CD4-positive, alpha-beta T cell treated with Interleukin-17A for 1 hour (primary cell): ENCODE data around the gene LENG8.
"Not testable (repeated sequence)": the region's sequence is repeated elsewhere in the genome, so short reads cannot be mapped to it uniquely, and the experiment has no call there.

Source experiments
- DNase-seq: peaks from one replicate; pipeline ENCODE4 v3.0.0-alpha.2; 2020

Gene LENG8

GRCh38 chr19:54462655-54463530, 13.9 kb downstream of the LENG8 start:
- peak; percentile 71 for DNase-seq

DNA sequence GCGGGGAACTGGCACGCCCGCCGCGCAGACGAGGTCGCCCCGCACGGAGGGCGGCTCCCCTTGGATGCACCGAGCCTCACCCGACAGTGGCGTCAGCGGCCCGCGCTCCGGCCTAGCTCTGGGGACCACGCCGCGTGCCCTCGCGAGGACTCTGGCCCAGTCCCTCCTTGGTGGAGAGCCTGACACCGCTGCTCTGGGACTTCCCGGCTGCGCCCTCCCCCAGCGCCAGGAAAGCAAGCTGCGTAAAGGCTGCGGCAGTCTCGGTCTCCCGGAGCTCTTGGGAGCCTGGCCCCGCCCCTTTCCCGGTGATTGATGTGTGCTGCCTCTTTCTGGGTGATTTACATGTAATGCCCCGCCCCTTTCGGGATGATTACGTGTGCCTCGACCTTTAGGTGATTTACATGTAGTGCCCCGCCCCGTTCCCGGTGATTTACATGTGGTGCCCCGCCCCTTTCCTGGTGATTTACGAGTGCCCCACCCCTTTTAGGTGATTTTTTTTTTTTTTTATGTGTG, 14.6 kb downstream of the LENG8 start, which contains the start of gene LENG9:
Gene LENG9 (minus strand): TSS at position 248 of the 513 bp plus-strand sequence. CDS start 252 bp downstream, outside the sequence.
- peak; percentile 97 for DNase-seq

DNA sequence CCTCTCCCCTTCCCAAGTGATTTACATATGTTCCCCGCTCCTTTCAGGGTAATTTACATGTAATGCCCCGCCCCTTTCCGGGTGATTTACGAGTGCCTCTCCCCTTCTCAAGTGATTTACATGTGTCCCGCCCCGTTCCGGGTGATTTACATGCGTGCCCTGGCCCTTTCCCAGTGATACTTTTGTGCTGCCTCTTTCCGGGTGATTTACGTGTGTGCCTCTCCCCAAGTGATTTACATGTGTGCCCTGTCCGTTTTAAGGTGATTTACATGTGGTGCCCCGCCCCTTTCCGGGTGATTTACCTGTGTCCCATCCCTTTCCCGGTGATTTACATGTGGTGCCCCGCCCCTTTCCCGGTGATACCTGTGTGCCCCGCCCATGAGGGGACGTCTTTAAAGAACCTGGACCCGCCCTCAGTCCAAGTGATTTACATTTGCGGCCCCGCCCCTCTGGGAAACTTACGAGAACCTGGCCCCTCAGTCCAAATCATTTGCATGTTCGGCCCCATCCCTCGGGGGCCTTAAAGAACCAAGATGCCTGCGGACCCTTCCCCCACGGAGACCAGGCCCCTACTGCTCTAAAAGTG, 15.1 kb downstream of the LENG8 start:
- DNase-seq, result peak; percentile 93

GRCh38 chr19:54464630-54465425, 15.8 kb downstream of the LENG8 start:
- DNase-seq, result peak; percentile 77

- DNase-seq, result no peak
Observed at GRCh38 chr19:54465426-54466109, 16.6 kb downstream of the LENG8 start.

- not testable (repeated sequence) for DNase-seq
Observed at GRCh38 chr19:54466110-54466480, 17.1 kb downstream of the LENG8 start.

- DNase-seq, result no peak
Observed at GRCh38 chr19:54469496-54469934, 20.5 kb downstream of the LENG8 start.

DNA sequence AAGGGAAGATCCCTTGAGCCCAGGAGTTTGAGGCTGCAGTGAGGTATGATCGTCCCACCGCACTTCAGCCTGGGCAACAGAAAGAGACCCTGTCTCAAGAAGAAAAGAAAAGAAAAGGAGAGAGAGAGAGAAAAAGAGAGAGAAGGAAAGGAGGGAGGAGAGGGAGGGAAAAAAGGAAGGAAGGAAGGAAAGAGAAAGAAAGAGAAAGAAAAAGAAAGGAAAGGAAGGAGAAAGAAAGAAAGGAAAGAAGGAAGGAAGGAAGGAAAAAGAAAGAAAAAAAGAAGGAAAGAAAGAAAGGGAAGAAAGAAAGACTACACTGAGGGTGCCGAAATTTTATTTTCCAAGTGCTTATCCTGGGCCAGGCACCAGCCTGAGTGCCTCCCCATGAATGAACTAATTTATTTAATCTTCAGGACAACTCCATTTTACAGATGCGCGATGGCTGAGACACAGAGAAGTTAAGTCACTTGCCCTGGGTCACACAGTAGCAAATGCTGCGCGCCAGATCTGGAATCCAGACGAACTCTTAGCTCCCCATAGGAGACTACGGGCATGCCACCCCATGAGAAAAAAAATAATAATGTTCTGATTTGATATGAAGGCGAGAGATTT, 21.4 kb downstream of the LENG8 start:
- DNase-seq, result no peak

- DNase-seq, result no peak
Observed at GRCh38 chr19:54470991-54471782, 22.2 kb downstream of the LENG8 start.

DNA sequence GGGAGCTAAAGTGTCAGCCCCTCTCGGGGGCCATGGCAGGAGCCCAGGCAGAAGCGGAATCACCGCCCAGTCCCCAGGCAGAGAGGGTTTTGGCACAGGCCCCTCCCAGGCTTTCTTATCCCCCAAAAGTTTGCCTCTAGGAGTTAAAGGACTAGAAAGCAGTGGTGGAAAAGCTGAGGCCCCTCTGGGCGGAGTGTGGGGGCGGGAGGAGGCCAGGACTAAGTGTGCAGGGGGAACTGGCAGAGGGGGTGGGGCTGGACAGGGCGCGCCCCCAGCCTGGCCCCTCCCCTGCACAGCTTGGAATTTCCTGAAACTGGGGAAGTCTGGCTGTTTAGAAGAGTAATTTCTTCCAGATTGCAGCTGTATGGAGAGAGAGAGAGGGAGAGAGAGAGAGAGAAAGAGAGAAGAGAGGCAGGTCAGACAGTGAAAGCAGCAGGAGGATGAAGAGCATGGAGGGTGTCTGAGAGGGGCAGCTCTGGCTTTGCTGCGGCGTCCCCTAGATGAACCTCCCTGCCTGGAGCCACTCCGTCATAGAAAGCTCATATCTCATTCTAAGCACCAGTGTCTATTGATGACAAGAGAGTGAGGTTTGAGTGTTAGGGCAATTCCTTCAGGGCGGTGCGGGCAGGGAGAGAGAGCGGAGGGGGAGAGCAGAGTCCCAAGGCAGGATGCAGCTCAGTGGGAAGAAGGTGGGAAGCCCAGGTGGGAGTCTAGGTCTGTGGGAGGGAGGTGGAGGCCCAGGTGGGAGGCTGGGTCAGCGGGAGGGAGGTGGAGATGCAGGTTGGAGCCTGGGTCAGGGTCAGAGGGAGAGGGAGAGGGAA, 24.3 kb downstream of the LENG8 start, which contains the start of gene CDC42EP5:
Gene CDC42EP5 (minus strand): TSS at position 226 of the 821 bp plus-strand sequence. CDS start 7,749 bp downstream, outside the sequence.
- no peak for DNase-seq

DNA sequence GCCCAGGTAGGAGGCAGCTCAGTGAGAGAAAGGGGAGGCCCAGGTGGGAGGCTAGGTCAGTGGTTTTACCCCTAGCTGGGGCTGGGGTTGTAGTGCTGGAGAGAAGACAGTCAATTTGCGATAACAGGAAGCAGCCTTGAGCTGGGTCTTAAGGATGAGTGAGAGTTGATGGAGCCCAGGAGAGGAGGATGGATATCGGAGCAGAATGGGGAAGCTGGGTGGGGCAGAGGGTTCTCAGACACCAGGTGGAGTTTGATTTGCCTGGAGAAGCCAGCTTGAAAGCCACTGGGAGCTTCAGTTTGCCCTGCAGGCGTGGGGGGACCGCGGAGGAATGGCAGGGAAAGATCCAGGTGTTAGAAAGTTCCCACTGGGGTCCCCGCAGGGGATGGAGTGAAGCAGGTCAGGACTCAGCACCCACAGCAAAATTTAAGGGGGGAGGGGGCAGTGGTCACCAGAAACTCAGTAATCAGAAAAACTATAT, 24.9 kb downstream of the LENG8 start:
- DNase-seq, result no peak

GRCh38 chr19:54475706-54476105, 26.7 kb downstream of the LENG8 start:
- no peak for DNase-seq

- no peak for DNase-seq
Observed at GRCh38 chr19:54477650-54478049, 28.7 kb downstream of the LENG8 start.

GRCh38 chr19:54478677-54479266, 29.8 kb downstream of the LENG8 start:
- DNase-seq, result peak; percentile 42

DNA sequence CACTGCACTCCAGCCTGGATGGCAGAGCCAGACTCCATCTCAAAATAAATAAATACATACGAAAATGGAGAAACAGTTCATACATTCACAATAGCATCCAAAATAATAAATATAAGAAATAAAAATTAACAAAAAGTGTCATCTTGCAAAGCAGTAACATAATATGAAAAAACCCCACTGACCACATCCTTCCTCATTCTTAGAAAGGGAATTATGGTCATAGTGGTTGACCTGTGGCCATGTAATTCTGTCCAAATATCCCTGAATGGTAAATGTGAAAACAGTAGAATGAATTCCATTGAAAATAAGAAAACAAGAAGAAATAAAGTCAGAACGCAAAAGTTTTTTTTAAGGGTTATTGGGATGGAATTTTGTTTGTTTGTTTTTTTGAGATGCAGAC, 31.1 kb downstream of the LENG8 start:
- no peak for DNase-seq

DNA sequence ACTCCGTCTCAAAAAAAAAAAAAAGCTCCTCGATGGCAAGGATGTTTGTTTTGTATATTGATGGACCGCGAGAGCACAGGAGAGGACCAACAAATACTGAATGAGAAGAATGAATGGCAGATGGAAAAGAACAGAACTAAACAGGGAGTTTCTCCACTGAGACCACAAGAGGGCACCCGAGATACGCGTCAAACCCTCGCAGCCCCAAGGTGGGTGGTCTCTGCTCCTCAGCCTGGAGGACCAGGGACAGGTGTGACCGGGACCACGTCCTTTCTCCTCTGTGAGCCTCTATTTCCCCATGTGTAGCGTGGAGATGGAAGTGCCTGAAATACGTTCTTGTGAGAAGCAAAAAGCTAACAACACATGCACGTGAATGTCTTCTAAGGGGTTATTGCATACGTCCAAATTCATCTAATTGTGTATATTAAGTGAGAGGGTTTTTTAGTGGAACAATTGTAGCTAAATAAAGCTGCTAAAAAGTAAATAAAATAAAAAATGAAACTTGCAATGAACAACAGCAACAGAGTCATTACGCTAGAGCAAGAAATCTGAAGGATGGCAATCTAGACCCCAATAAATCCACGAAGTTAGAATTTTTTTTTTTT, 32.4 kb downstream of the LENG8 start:
- DNase-seq, result peak; percentile 49

DNA sequence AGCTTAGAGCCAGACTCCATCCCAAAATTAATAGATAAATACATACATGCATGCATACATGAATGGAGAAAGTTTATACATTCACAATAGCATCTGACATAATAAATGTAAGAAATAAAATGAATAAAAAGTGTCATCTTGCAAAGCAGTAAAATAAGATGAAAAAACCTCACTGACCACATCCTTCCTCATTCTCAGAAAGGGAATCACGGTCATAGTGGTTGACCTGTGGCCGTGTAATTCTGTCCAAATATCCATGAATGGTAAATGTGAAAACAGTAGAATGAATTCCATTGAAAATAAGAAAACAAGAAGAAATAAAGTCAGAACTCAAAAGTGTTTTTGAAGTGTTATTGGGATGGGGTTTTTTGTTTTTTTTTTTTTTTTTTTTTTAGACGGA, 33.9 kb downstream of the LENG8 start:
- DNase-seq, result no peak

- no peak for DNase-seq
Observed at GRCh38 chr19:54484451-54484850, 35.5 kb downstream of the LENG8 start.

DNA sequence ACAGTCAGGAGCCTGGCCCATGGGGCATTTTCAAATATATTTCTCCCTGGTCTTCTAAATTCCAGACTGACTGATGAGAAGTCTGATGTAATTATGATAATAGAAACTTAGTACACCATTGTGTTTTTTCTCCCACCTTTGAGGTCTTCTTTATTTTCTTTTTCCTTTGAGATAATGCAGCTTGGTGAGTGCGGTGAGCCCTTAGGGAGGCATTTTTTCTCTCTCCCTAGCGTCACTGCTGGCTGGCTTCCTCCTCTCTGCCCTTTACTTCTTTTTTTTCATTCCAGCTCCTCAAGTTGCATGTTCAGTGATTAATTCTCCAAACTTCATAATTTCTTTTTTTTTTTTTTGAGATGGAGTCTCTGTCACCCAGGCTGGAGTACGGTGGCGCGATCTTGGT, 36.9 kb downstream of the LENG8 start:
- no peak for DNase-seq
